ENCODE results near the gene PHF19.

The PHF19 gene

GRCh38 chr9:120913647-120914264 lies 36.8 kb upstream of the PHF19 start:
- no peak for DNase-seq (ENCODE audit: low read depth in 3 of 3)

GRCh38 chr9:120912958-120913646 lies 36.1 kb upstream of the PHF19 start:
- DNase-seq (ENCODE audit: low read depth in 3 of 3) = no peak

- DNase-seq (ENCODE audit: low read depth in 3 of 3) = no peak
Measured at GRCh38 chr9:120911295-120911837, 34.4 kb upstream of the PHF19 start.

GRCh38 chr9:120910643-120911042 lies 33.7 kb upstream of the PHF19 start:
- DNase-seq (ENCODE audit: low read depth in 3 of 3) = no peak

- DNase-seq (ENCODE audit: low read depth in 3 of 3) = peak in 2 of 3 experiments; percentile 54 to 68
Measured at GRCh38 chr9:120909904-120910303, 32.9 kb upstream of the PHF19 start.

- DNase-seq (ENCODE audit: low read depth in 3 of 3) = no peak
Measured at GRCh38 chr9:120905315-120906164, 28.6 kb upstream of the PHF19 start.

- DNase-seq (ENCODE audit: low read depth in 3 of 3) = no peak
Measured at GRCh38 chr9:120904978-120905301, 28.0 kb upstream of the PHF19 start.

GRCh38 chr9:120904061-120904977 lies 27.3 kb upstream of the PHF19 start:
- DNase-seq (ENCODE audit: low read depth in 3 of 3) = no peak

- no peak for DNase-seq (ENCODE audit: low read depth in 3 of 3)
Measured at GRCh38 chr9:120902569-120903535, 25.9 kb upstream of the PHF19 start.

GRCh38 chr9:120901755-120902568 lies 25.0 kb upstream of the PHF19 start:
- DNase-seq (ENCODE audit: low read depth in 3 of 3) = no peak

- no peak for DNase-seq (ENCODE audit: low read depth in 3 of 3)
Measured at GRCh38 chr9:120900824-120901223, 23.8 kb upstream of the PHF19 start.

- DNase-seq (ENCODE audit: low read depth in 3 of 3) = no peak
Measured at GRCh38 chr9:120899490-120900068, 22.6 kb upstream of the PHF19 start.

- no peak for DNase-seq (ENCODE audit: low read depth in 3 of 3)
Measured at GRCh38 chr9:120898396-120898795, 21.4 kb upstream of the PHF19 start.

- no peak for DNase-seq (ENCODE audit: low read depth in 3 of 3)
Measured at GRCh38 chr9:120895951-120896350, 19.0 kb upstream of the PHF19 start.

- no peak for DNase-seq (ENCODE audit: low read depth in 3 of 3)
Measured at GRCh38 chr9:120894321-120895148, 17.5 kb upstream of the PHF19 start.

- DNase-seq (ENCODE audit: low read depth in 3 of 3) = no peak
Measured at GRCh38 chr9:120893611-120894307, 16.8 kb upstream of the PHF19 start.

Data from stimulated activated CD4-positive, alpha-beta T cell treated with anti-CD3 and anti-CD28 coated beads, TNF-alpha, amount 100 ng/mL, for 4 hours (primary cell).